ENCODE measurements around the gene ELMOD1.
"Not testable (repeated sequence)": the region's sequence is repeated elsewhere in the genome, so short reads cannot be mapped to it uniquely, and the experiment has no call there.

DNA sequence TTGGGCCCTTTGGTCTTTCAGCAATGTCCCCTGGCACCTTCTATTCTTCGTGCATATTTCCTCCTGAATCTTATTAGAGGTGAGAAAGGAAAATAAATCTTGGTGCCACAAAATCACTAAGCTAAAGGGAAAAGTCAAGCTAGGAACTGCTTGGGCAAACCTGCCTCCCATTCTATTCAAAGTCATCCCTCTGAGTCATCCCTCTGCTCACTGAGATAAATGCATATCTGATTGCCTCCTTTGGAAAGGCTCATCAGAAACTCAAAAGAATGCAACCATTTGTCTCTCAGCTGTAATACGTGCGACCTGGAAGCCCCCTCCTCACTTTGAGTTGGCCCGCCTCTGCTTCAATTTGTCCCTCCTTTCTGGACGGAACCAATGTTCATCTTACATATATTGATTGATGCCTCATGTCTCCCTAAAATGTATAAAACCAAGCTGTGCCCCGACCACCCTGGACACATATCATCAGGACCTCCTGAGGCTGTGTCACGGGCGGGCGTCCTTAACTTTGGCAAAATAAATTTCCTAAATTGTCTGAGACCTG lies 24.9 kb upstream of the ELMOD1 start:
- TF ChIP-seq POLR2AphosphoS5 (IDR thresholded peaks at IDR 0.05; ENCODE audit: insufficient read depth, low read depth, low read length); CTCF (IDR thresholded peaks at IDR 0.05; ENCODE audit: extremely low read depth in 1 of 2, insufficient read depth in 1 of 2, low read depth in 1 of 2, low read length in 2 of 2): not testable (repeated sequence)

Measured in endothelial cell of umbilical vein (primary cell).